Karpas-422 (cell line): ENCODE results near the gene FER. TPM values are rescaled to one million over a fixed set of nuclear protein-coding genes. Genes with fewer than 3 reads are reported as not detected.
"Not testable (repeated sequence)": the region's sequence is repeated elsewhere in the genome, so short reads cannot be mapped to it uniquely, and the experiment has no call there.

ENCODE experiments used
- DNase-seq: peaks from one replicate; pipeline ENCODE4 v3.0.0-alpha.2; 2015
- H2AFZ ChIP-seq: fragments of 200-600 bp; sonication (generic); 2 replicates; pipeline ENCODE4 v1.6.1; 2014; ENCODE audit warnings: antibody characterized with exemption, low read length, mixed read lengths
- H3K27ac ChIP-seq: fragments of 200-600 bp; sonication (generic); 2 replicates; pipeline ENCODE4 v1.5.1; 2014; ENCODE audit warnings: mild to moderate bottlenecking, low read length, moderate library complexity
- H3K27me3 ChIP-seq: fragments of 200-600 bp; sonication (generic); 2 replicates; pipeline ENCODE4 v1.6.1; 2014; ENCODE audit warnings: low read length, mixed read lengths
- H3K36me3 ChIP-seq: fragments of 200-600 bp; sonication (generic); 2 replicates; pipeline ENCODE4 v1.6.1; 2014; ENCODE audit warnings: low read length, mixed read lengths; ENCODE audit not compliant: insufficient read depth
- H3K4me1 ChIP-seq: fragments of 200-600 bp; sonication (generic); 2 replicates; pipeline ENCODE4 v1.6.1; 2014; ENCODE audit warnings: mild to moderate bottlenecking, low read length, mixed read lengths
- H3K4me2 ChIP-seq: fragments of 200-600 bp; sonication (generic); 2 replicates; pipeline ENCODE4 v1.6.1; 2014; ENCODE audit warnings: low read length, low read depth, mild to moderate bottlenecking; ENCODE audit not compliant: poor library complexity, severe bottlenecking
- H3K4me3 ChIP-seq: fragments of 200-600 bp; sonication (generic); 2 replicates; pipeline ENCODE4 v1.5.1; 2014; ENCODE audit warnings: mild to moderate bottlenecking, antibody characterized with exemption, low read length, mixed read lengths
- H3K79me2 ChIP-seq: fragments of 200-600 bp; sonication (generic); 2 replicates; pipeline ENCODE4 v1.6.1; 2014; ENCODE audit warnings: mild to moderate bottlenecking, low read length, mixed read lengths
- H3K9ac ChIP-seq: fragments of 200-600 bp; sonication (generic); 2 replicates; pipeline ENCODE4 v1.6.0; 2014; ENCODE audit warnings: low read length
- H3K9me2 ChIP-seq: fragments of 200-600 bp; sonication (generic), shearing (Covaris generic); replicated peaks from 2 replicates; pipeline ENCODE4 v1.6.0; 2014; ENCODE audit warnings: mild to moderate bottlenecking, low read length, moderate library complexity; ENCODE audit not compliant: insufficient read depth
- H3K9me3 ChIP-seq: fragments of 300-700, 200-600 bp; sonication (generic); 2 replicates; pipeline ENCODE4 v1.6.1; 2014; ENCODE audit warnings: low read length, mixed read lengths
- H4K20me1 ChIP-seq: fragments of 200-600 bp; sonication (generic); 2 replicates; pipeline ENCODE4 v1.6.1; 2014; ENCODE audit warnings: mild to moderate bottlenecking, antibody characterized with exemption, low read length, low read depth; ENCODE audit not compliant: insufficient read depth
- total RNA-seq: library from RNA; depleted of rRNA; stranded (reverse); fragments of >200 nt; shearing (Covaris generic); gene quantifications from 2 replicates; pipeline ENCODE4 v1.2.3, GENCODE V29; 2014; ENCODE audit warnings: low replicate concordance

FER gene
- total RNA-seq, 1 experiment from 2014 or later = 14.6 TPM

DNA sequence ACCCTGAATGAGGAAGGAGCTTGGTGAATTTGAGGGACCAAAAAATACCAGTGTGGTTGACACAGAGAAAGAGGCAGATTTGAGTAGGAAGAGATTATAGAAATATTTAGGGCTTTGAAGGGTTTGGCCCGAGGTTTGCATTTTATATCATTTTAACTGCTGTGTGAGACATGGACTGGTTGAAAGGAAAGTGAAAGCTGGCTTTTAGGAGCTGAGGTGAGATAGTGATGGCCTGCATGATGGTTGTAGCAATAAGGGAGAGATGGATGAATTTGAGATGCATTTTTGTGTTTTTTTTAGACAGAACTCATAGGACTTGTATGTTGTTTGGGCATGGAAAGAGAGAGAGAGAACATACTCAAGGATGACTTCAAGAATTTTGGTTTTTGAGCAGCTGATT lies 21.7 kb downstream of the FER start:
- Histone ChIP-seq H3K27ac (no peak overlapping the region), H3K9ac (no peak overlapping the region), H3K4me2 (no peak overlapping the region), H3K27me3 (no peaks in the 10 kb centered on the region), H3K4me1 (no peaks in the 10 kb centered on the region), H3K79me2 (no peaks in the 10 kb centered on the region), H3K9me3 (no peaks in the 10 kb centered on the region), H2AFZ (no peak overlapping the region), H3K9me2 (no peaks in the 10 kb centered on the region), H4K20me1 (no peaks in the 10 kb centered on the region), H3K4me3 (no peak overlapping the region), H3K36me3 (no peaks in the 10 kb centered on the region)
- no peak for DNase-seq

DNA sequence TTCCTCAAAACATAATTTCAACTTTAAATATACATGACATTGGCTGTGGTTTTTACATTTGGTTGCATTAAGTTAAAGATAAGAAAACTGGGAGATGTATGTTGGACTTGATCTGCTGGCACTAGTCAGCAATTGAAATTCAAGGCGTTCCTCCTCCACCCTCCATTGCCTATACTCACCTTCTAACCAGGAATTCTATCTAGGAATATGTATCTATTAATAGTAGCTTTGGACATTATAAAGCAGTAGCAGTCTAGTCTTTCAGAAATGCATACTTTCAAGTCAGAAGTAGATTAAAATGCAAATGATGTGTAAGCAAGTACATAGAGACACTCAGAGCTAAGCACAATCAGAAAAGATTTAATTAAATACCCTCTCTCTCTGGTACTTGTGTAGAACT lies 24.9 kb downstream of the FER start:
- no peak for DNase-seq
- H3K4me3 ChIP-seq = no peak overlapping the region
- no peaks in the 10 kb centered on the region for H3K9me2 ChIP-seq
- H3K9me3 ChIP-seq = no peaks in the 10 kb centered on the region
- H3K79me2 ChIP-seq = no peaks in the 10 kb centered on the region
- H4K20me1 ChIP-seq = no peaks in the 10 kb centered on the region
- no peaks in the 10 kb centered on the region; the same call in 1 of the 2 replicates for H3K27me3 ChIP-seq
- no peak overlapping the region for H2AFZ ChIP-seq
- no peak overlapping the region for H3K4me2 ChIP-seq
- no peaks in the 10 kb centered on the region for H3K4me1 ChIP-seq
- no peak overlapping the region for H3K9ac ChIP-seq
- no peaks in the 10 kb centered on the region for H3K36me3 ChIP-seq
- H3K27ac ChIP-seq = no peak overlapping the region

DNA sequence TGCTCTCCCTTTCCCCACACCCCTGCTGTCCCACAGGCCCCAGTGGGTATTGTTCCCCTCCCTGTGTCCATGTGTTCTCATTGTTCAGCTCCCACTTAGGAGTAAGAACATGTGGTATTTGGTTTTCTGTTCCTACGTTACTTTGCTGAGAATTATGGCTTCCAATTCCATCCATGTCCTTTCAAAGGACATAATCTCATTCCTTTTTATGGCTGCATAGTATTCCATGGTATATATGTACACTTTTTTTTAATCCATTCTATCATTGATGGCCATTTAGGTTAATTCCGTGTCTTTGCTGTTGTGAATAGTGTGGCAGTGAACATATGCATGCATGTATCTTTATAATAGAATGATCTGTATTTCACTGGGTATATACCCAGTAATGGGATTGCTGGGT lies 25.6 kb downstream of the FER start:
- Histone ChIP-seq H2AFZ (no peak overlapping the region), H3K79me2 (no peaks in the 10 kb centered on the region)

GRCh38 chr5:108774079-108774478 lies 26.4 kb downstream of the FER start:
- H3K9ac ChIP-seq, H3K4me3 ChIP-seq, H3K9me2 ChIP-seq, H3K79me2 ChIP-seq, H3K27me3 ChIP-seq, H3K9me3 ChIP-seq, H3K27ac ChIP-seq, H3K4me1 ChIP-seq, DNase-seq, H4K20me1 ChIP-seq, H3K4me2 ChIP-seq, H3K36me3 ChIP-seq, H2AFZ ChIP-seq: not testable (repeated sequence)

More for the DNA sequence above, 25.6 kb downstream of the FER start:
- no peaks in the 10 kb centered on the region; the same call in 1 of the 2 replicates for H3K27me3 ChIP-seq
- H3K9ac ChIP-seq = no peak overlapping the region
- H3K27ac ChIP-seq = no peak overlapping the region
- H3K9me2 ChIP-seq = no peaks in the 10 kb centered on the region
- no peak overlapping the region for H3K4me3 ChIP-seq
- no peaks in the 10 kb centered on the region for H4K20me1 ChIP-seq
- H3K9me3 ChIP-seq = no peaks in the 10 kb centered on the region
- DNase-seq = no peak
- no peaks in the 10 kb centered on the region for H3K36me3 ChIP-seq
- H3K4me1 ChIP-seq = no peaks in the 10 kb centered on the region
- H3K4me2 ChIP-seq = no peak overlapping the region

GRCh38 chr5:108777582-108777981 lies 29.9 kb downstream of the FER start:
- not testable (repeated sequence) for H3K27ac ChIP-seq, H3K9ac ChIP-seq, DNase-seq, H3K9me2 ChIP-seq, H3K4me1 ChIP-seq, H3K9me3 ChIP-seq, H2AFZ ChIP-seq, H3K4me3 ChIP-seq, H4K20me1 ChIP-seq, H3K27me3 ChIP-seq, H3K4me2 ChIP-seq, H3K36me3 ChIP-seq, H3K79me2 ChIP-seq

GRCh38 chr5:108784577-108784976 lies 36.9 kb downstream of the FER start:
- H3K27ac ChIP-seq, H3K9ac ChIP-seq, H2AFZ ChIP-seq, H3K79me2 ChIP-seq, H3K4me3 ChIP-seq, H3K4me1 ChIP-seq, H3K9me3 ChIP-seq, H3K27me3 ChIP-seq, H3K9me2 ChIP-seq, H3K36me3 ChIP-seq, H4K20me1 ChIP-seq, DNase-seq, H3K4me2 ChIP-seq: not testable (repeated sequence)

- Histone ChIP-seq H3K4me3 (no peak overlapping the region), H3K9me2 (no peaks in the 10 kb centered on the region), H3K9me3 (no peaks in the 10 kb centered on the region), H3K4me1 (no peaks in the 10 kb centered on the region), H2AFZ (no peak overlapping the region), H3K4me2 (no peak overlapping the region), H3K36me3 (no peaks in the 10 kb centered on the region), H4K20me1 (no peaks in the 10 kb centered on the region), H3K9ac (no peak overlapping the region), H3K27ac (no peak overlapping the region), H3K79me2 (no peaks in the 10 kb centered on the region), H3K27me3 (no peaks in the 10 kb centered on the region)
- no peak for DNase-seq
Measured at GRCh38 chr5:108786806-108787483, 39.2 kb downstream of the FER start.

GRCh38 chr5:108788142-108788541 lies 40.4 kb downstream of the FER start:
- no peak overlapping the region for H3K4me3 ChIP-seq
- no peaks in the 10 kb centered on the region for H3K79me2 ChIP-seq
- H4K20me1 ChIP-seq = no peaks in the 10 kb centered on the region
- no peaks in the 10 kb centered on the region for H3K27me3 ChIP-seq
- H3K4me2 ChIP-seq = no peak overlapping the region
- DNase-seq = no peak
- no peak overlapping the region for H2AFZ ChIP-seq
- no peak overlapping the region for H3K9ac ChIP-seq
- no peaks in the 10 kb centered on the region for H3K9me3 ChIP-seq
- no peak overlapping the region for H3K27ac ChIP-seq
- no peaks in the 10 kb centered on the region for H3K9me2 ChIP-seq
- no peaks in the 10 kb centered on the region for H3K4me1 ChIP-seq
- no peaks in the 10 kb centered on the region for H3K36me3 ChIP-seq
